Stimulated activated memory B cell treated with anti-CD40 and anti-IgM and Interleukin-4, amounts not matched to agents 10 μg/mL and 1 μg/mL and 100 μg/mL, for 72 hours (primary cell): ENCODE measurements around the gene NDC80.
"Not testable (repeated sequence)": the region's sequence is repeated elsewhere in the genome, so short reads cannot be mapped to it uniquely, and the experiment has no call there.

Experiments
- ATAC-seq: fragments of 150-1000 bp; cut with Tn5 transposase; 2 replicates; pipeline ENCODE4 v1.10.0; 2021
- H3K27ac Mint-ChIP-seq: one replicate; pipeline ENCODE4 v1.8.0; 2022; ENCODE audit warnings: mild to moderate bottlenecking, mixed read lengths
- H3K27me3 Mint-ChIP-seq: one replicate; pipeline ENCODE4 v1.8.0; 2022; ENCODE audit warnings: mixed read lengths
- H3K36me3 Mint-ChIP-seq: one replicate; pipeline ENCODE4 v1.8.0; 2022; ENCODE audit warnings: mixed read lengths
- H3K4me1 Mint-ChIP-seq: one replicate; pipeline ENCODE4 v1.8.0; 2022; ENCODE audit warnings: mixed read lengths
- H3K4me3 Mint-ChIP-seq: one replicate; pipeline ENCODE4 v1.8.0; 2022; ENCODE audit warnings: mild to moderate bottlenecking, moderate library complexity, mixed read lengths
- H3K9me3 Mint-ChIP-seq: one replicate; pipeline ENCODE4 v1.8.0; 2022; ENCODE audit warnings: mixed read lengths

NDC80 gene

DNA sequence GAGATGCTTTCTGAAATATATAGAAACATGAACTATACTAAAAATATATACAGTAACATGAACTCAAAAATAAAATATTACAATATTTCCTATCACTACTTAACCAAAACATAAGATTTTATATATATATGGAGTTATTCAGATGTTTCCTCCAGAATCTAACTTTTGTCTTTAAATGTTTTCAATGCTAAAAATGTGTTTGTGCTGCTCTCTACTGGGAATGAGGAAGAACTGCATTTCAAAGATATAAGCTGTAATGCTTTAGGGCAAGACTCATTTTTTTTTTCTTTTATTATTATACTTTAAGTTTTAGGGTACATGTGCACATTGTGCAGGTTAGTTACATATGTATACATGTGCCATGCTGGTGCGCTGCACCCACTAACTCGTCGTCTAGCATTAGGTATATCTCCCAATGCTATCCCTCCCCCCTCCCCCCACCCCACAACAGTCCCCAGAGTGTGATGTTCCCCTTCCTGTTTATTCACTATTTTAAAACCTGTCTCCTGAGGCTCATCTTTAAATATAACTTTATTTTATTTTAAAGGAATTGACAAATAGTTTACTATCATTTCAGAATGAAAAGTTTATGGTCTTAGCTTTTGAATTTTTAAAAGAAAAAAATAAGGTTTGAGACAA is 29.3 kb upstream of the NDC80 start:
- not testable (repeated sequence) for ATAC-seq, H3K27me3 Mint-ChIP-seq, H3K4me1 Mint-ChIP-seq, H3K27ac Mint-ChIP-seq, H3K4me3 Mint-ChIP-seq, H3K9me3 Mint-ChIP-seq
- peaks cover 11% of the 10 kb centered on the region for H3K36me3 Mint-ChIP-seq

DNA sequence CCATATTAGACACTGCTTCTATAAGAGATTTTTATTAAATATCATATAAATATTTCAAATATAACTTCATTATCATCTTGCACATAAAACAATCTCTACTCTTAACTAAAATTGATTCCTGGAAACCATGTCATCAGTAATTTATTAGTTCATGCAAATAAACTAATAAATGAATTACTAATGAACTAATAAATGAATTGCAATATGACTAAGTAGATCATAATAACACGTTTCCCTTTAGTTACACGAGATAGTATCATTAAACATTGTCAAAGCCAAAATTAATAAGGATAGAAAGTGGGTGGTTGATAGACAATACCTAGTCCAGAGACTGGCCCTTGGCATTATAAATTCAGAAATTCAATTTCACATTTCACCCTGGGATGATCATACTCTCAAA is 26.2 kb upstream of the NDC80 start:
- no peak overlapping the region for H3K4me3 Mint-ChIP-seq
- no peak for ATAC-seq
- H3K9me3 Mint-ChIP-seq = no peaks in the 10 kb centered on the region
- H3K4me1 Mint-ChIP-seq = peaks cover 16% of the 10 kb centered on the region
- no peaks in the 10 kb centered on the region for H3K27me3 Mint-ChIP-seq
- H3K36me3 Mint-ChIP-seq = peaks cover 14% of the 10 kb centered on the region
- H3K27ac Mint-ChIP-seq = no peak overlapping the region

DNA sequence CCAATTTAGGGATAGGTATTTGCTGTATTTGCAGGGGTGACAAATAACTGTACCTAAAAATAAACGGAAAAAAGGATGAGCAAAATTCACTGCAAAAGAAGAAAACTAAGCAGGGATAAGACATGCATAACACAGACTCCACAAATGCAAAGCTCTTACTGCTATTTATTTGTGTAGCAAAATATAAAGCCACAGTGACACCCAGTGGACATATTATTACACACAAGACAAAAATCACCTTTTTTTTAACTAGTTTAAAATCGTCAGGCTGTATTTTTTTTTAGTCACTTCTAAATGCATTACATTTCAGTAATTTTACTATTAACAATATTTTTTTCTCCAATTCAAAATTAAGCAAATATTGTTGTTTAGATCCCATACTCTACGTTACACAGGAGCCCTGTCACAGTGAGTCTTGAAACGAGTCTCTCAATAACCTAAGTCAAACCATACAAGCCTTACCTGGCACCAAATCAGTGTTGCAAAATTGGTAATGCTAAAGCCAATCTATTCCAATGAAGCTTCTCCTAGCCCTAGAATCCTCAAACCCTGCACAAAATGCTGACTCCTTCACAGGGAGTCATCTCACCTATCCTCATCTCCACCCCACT is 23.8 kb upstream of the NDC80 start:
- Mint-ChIP-seq H3K4me3 (no peak overlapping the region), H3K4me1 (peaks cover 16% of the 10 kb centered on the region), H3K9me3 (no peaks in the 10 kb centered on the region), H3K27me3 (no peaks in the 10 kb centered on the region), H3K27ac (no peak overlapping the region), H3K36me3 (peaks cover 28% of the 10 kb centered on the region)
- ATAC-seq = no peak

DNA sequence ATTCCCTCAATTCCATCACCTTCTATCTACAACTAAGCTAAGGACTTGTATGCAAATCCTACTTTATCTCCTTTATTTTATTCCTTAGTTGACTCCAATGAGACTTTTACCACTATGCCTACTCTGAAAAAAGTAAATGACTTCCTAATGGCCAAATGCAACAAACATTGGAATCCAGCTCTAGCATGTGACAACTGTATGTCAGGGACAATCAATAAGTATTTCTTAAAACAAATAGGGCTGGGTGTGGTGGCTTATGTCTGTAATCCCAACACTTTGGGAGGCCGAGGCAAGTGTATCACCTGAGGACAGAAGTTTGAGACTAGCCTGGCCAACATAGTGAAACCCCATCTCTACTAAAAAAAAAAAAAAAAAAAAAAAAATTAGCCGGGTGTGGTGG is 21.9 kb upstream of the NDC80 start:
- no peaks in the 10 kb centered on the region for H3K27me3 Mint-ChIP-seq
- no peak overlapping the region for H3K4me3 Mint-ChIP-seq
- no peaks in the 10 kb centered on the region for H3K9me3 Mint-ChIP-seq

DNA sequence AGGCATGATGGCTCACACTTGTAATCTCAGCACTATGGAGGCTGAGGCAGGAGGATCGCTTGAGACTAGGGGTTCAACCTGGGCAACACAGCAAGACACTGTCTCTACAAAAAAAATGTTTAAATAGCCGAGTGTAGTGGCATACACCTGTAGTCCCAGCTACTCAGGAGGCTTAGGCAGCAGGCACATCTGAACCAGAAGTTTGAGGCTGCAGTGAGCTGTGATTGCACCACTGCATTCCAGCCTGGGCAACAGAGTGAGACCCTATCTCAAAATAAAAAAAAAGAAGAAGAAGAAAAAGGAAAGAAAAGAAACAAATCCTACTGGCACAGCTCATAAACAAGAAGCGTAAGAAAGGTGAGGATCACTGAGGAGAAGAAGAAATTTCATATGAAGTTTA is 19.9 kb upstream of the NDC80 start:
- Mint-ChIP-seq H3K9me3 (no peaks in the 10 kb centered on the region), H3K4me3 (no peak overlapping the region), H3K4me1 (peaks cover 16% of the 10 kb centered on the region), H3K27me3 (no peaks in the 10 kb centered on the region), H3K36me3 (peaks cover 37% of the 10 kb centered on the region), H3K27ac (no peak overlapping the region)
- ATAC-seq = no peak

More for the DNA sequence above, 21.9 kb upstream of the NDC80 start:
- Mint-ChIP-seq H3K4me1 (peaks cover 16% of the 10 kb centered on the region), H3K36me3 (peaks cover 28% of the 10 kb centered on the region), H3K27ac (no peak overlapping the region)
- ATAC-seq = no peak

DNA sequence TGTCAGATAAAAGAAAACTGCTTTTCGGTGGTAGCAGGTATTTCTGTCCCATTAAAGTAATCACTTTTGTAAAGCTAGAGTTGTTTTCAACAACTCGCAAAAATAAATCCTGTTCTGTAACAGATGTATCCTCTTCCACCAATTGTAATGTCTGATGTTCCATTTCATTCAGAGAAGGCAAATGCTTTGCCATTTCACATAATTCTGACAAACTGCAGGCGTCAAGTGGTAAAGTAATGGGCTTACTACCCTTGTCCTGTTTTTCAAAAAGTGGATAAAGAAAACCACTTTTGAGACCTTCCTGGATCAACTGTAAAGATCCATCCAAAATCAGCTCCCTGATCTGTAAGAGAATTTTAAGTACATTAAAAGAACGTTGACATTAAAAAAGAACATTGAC is 16.7 kb upstream of the NDC80 start:
- Mint-ChIP-seq H3K4me1 (no peaks in the 10 kb centered on the region), H3K36me3 (peaks cover 30% of the 10 kb centered on the region), H3K27me3 (no peaks in the 10 kb centered on the region), H3K27ac (no peak overlapping the region), H3K9me3 (no peaks in the 10 kb centered on the region), H3K4me3 (no peak overlapping the region)
- no peak for ATAC-seq

DNA sequence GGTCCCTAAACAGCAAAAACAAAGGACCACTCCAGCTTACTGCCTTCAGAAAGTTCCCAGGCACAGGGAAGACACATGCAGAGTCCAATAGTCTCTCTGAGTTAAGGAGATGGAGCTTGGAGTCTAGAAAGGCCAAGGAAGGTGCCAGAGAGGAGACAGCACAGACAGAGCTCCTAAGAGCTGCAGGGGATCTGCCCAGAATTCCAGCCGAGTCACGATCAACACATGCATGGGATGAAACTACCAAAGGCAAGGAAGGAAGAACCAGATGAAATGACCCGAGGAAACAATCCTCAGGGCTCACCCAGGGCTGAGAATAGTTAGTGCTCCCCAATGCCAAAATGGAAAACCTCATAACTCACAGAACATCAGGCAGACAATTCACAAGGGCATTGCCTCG is 15.5 kb upstream of the NDC80 start:
- no peak for ATAC-seq
- peaks cover 21% of the 10 kb centered on the region for H3K36me3 Mint-ChIP-seq
- H3K27me3 Mint-ChIP-seq = no peaks in the 10 kb centered on the region
- H3K4me3 Mint-ChIP-seq = no peak overlapping the region
- no peaks in the 10 kb centered on the region for H3K4me1 Mint-ChIP-seq
- H3K9me3 Mint-ChIP-seq = no peaks in the 10 kb centered on the region
- peak overlapping the region; percentile 22 for H3K27ac Mint-ChIP-seq

DNA sequence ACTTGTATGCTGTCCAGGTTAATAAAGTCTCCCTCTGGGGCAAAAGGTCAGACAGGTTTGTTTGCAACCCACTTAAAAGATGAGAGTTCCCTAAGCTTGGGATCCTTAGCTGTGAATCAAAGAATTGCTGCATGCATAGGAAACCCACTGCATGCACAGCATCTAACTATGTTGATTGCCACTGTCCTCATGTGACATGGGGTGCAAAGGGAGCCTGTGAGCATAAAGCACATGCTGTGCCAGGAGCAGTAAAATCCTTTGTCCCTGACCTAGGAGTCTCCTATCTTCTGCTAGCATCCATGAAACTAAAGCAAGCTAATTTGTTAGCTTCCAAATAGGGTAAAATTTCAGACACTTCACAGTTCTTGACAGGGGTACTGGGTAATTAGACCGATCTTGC is 13.8 kb upstream of the NDC80 start:
- H3K9me3 Mint-ChIP-seq = no peaks in the 10 kb centered on the region
- no peak for ATAC-seq
- peaks cover 21% of the 10 kb centered on the region for H3K36me3 Mint-ChIP-seq
- no peaks in the 10 kb centered on the region for H3K27me3 Mint-ChIP-seq
- no peak overlapping the region for H3K27ac Mint-ChIP-seq
- no peaks in the 10 kb centered on the region for H3K4me1 Mint-ChIP-seq
- H3K4me3 Mint-ChIP-seq = no peak overlapping the region

DNA sequence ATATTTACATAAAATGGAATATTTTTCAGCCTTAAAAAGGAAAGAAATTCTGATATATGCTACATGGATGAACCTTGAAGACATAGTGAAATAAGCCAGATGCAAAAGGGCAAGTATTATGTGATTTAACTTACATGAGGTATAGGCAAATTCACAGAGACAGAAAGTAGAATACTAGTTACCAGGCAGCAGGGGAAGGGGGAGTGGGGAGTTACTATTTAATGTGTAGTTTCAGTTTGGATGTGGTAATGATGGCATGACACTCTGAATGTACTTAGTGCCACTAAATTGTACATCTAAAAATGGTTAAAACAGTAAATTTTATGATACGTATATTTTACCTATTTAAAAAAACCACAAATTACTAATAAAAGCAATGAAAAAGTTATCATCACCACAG is 12.1 kb upstream of the NDC80 start:
- Mint-ChIP-seq H3K4me1 (no peaks in the 10 kb centered on the region), H3K27me3 (no peaks in the 10 kb centered on the region), H3K9me3 (no peaks in the 10 kb centered on the region)

DNA sequence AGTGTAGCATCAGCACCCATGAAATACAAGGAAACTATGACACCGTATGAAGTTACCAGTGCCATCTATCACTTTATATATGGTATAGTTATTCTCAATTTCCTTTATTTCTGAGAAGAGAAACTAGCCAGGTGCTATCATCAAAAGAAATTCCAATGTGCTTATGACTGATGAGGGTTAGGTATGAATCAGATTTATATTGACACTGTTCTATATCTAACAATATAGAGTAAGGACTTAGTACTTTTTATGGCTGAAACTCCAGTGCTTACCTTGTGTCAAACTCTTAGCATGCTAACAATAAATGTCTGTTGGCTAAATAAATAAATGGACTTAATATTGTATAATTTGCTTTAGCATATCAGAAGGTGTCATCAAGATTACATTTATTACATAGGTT is 7.0 kb upstream of the NDC80 start:
- Mint-ChIP-seq H3K4me1 (peaks cover 21% of the 10 kb centered on the region), H3K36me3 (peaks cover 24% of the 10 kb centered on the region), H3K27ac (no peak overlapping the region), H3K4me3 (no peak overlapping the region), H3K27me3 (no peaks in the 10 kb centered on the region), H3K9me3 (no peaks in the 10 kb centered on the region)
- ATAC-seq = no peak

More for the DNA sequence above, 12.1 kb upstream of the NDC80 start:
- H3K4me3 Mint-ChIP-seq = no peak overlapping the region
- H3K27ac Mint-ChIP-seq = no peak overlapping the region
- no peak for ATAC-seq
- peaks cover 28% of the 10 kb centered on the region for H3K36me3 Mint-ChIP-seq

DNA sequence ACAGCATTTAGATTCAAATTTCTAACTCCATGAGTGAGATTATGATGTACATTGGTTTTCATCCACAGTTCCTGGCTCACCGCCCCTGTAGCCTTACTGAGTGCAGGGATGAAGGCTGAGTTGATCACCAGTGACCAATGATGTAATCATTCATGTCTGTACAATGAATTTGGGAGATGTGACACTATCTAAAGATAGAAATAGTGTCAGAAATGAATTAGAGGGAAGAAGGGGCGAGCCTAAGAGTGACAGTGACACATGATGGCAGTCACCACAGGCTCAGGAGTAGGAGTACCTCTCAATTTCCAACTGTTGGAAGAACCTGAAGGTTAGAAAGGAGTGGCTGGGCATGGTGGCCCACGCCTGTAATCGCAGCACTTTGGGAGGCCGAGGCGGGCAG is 3.2 kb upstream of the NDC80 start:
- H3K36me3 Mint-ChIP-seq = peaks cover 11% of the 10 kb centered on the region
- H3K9me3 Mint-ChIP-seq = no peaks in the 10 kb centered on the region
- H3K27ac Mint-ChIP-seq = no peak overlapping the region
- ATAC-seq = no peak
- H3K4me3 Mint-ChIP-seq = no peak overlapping the region
- peaks cover 36% of the 10 kb centered on the region for H3K4me1 Mint-ChIP-seq
- no peaks in the 10 kb centered on the region for H3K27me3 Mint-ChIP-seq

DNA sequence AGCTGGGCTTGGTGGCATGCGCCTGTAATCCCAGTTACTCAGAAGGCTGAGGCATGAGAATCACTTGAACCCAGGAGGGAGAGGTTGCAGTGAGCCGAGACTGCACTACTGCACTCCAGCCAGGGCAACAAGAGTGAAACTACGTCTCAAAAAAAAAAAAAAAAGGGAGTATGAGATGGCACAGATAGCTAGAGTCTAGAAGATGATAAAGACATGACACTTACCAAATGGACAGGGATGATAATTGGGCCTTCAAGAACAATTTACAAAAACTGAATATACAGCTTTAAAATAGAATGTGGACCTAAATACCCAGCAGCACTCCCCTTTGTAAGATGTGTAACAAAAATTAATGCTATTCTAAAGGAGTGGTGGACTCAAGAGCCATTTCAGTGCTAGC is 2.8 kb upstream of the NDC80 start:
- Mint-ChIP-seq H3K4me3 (no peak overlapping the region), H3K9me3 (no peaks in the 10 kb centered on the region), H3K36me3 (peaks cover 10% of the 10 kb centered on the region), H3K4me1 (peaks cover 36% of the 10 kb centered on the region), H3K27me3 (no peaks in the 10 kb centered on the region), H3K27ac (no peak overlapping the region)
- ATAC-seq = no peak

DNA sequence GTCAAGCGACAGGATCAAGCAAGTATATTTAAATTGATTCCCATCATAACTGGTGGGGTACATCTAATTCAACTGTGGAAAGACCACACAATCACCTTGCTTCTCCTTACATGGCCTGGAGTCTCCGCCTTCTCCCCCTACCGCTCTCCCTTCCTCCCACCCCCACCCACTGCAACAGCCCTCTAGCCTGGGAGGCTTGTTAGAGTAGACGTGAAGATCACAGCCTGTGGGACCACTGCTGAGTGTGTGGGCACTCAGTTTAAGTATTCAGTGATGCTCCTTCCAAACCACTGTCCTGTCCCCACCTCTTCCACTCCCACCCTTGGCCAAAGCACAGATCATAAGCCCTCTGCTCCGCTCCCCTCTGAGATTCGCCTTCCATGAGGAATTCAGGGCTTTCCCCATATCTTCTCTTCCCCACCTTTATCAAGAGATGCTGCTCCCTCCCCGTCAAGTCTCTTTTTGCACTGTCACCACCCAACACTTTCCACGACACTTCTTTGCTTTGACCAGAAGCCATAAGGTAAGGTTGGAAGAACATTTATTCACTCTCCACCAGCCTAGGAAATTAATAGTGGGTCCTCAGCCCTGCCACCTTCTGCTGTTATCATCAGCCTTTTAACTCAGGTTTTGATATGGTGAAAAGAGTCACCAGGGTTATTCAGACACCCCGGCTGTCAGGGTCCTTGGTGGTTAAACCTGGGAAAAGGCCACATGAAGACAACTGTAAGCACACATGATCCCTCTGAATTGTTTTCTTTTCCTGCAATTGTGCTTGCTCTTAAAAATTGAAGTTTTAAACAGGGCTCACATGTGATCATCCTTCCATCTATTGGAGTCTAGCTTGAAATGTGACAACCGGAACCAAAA is 1.8 kb upstream of the NDC80 start:
- Mint-ChIP-seq H3K27me3 (no peaks in the 10 kb centered on the region), H3K9me3 (no peaks in the 10 kb centered on the region), H3K4me1 (peaks cover 42% of the 10 kb centered on the region), H3K4me3 (no peak overlapping the region), H3K36me3 (peaks cover 10% of the 10 kb centered on the region), H3K27ac (peak overlapping the region; percentile 5)
- ATAC-seq = no peak

DNA sequence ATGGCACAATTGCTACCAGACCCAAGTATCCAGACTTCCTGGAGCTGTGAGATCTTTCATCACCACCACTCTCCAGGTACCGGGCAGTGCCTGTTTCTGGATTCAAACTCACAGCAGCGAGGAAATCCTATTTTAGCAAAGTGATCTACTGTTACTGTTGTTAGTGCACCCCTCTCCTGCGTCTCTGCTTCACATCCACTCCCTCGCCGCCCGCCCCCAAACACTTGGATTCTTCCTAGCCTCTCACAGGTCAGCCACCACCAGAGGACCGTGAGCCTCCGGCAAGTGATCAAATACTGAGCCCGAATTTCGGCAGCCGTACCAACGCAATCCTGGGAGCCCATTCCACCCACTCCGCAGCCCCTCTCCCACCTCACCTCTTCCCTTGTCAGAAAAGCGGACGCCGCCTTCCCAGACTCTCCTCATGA is 571 bp upstream of the NDC80 start:
- H3K36me3 Mint-ChIP-seq = no peaks in the 10 kb centered on the region
- H3K4me3 Mint-ChIP-seq = peak overlapping the region; percentile 99
- peak; percentile 75 for ATAC-seq
- H3K27me3 Mint-ChIP-seq = no peaks in the 10 kb centered on the region
- peak overlapping the region; percentile 99 for H3K27ac Mint-ChIP-seq
- no peaks in the 10 kb centered on the region for H3K9me3 Mint-ChIP-seq
- H3K4me1 Mint-ChIP-seq = peaks cover 42% of the 10 kb centered on the region

DNA sequence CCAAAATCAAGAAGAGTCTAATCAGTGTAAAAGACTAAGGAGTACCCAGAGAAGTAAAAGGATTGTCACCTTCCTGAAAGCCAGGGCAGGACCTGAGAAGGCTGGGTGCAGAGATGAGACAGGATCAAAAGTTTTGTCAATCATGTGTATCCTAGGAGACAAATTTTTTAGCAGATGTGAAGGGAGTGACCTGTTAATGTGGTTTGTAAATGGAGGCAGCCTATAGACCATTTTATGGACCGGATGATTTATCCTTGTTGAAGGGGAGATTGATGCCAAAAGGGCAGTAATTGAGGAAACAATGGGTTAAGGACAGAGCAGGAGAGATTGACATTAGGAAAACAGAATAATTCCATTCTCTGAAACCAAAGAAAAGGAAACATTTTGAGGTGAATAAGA is 813 bp downstream of the NDC80 start:
- Mint-ChIP-seq H3K4me1 (peaks cover 42% of the 10 kb centered on the region), H3K27ac (peak overlapping the region; percentile 99), H3K27me3 (no peaks in the 10 kb centered on the region), H3K4me3 (peak overlapping the region; percentile 99), H3K36me3 (no peaks in the 10 kb centered on the region), H3K9me3 (no peaks in the 10 kb centered on the region)
- ATAC-seq = no peak

DNA sequence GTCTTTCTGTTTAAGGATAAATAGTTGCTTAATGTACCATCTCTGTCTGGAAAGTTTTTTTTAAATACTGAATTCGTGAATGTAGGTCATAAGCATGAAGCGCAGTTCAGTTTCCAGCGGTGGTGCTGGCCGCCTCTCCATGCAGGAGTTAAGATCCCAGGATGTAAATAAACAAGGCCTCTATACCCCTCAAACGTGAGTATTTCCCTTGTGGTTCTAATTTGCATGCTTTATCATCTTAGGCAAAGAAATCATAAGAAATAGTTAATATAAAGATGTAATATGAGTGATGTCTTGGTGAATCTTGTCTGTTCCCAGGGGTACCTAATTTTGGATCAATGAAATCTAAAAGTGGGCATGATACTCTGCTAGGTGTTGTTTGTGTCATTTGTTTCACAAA is 1.5 kb downstream of the NDC80 start:
- no peaks in the 10 kb centered on the region for H3K27me3 Mint-ChIP-seq
- peaks cover 38% of the 10 kb centered on the region for H3K4me1 Mint-ChIP-seq
- no peak overlapping the region for H3K27ac Mint-ChIP-seq
- peak overlapping the region; percentile 23 for H3K4me3 Mint-ChIP-seq
- H3K9me3 Mint-ChIP-seq = no peaks in the 10 kb centered on the region
- H3K36me3 Mint-ChIP-seq = peaks cover under 1% of the 10 kb centered on the region
- ATAC-seq = no peak
